ENCODE data around the gene PAIP2. TPM values are rescaled to one million over a fixed set of nuclear protein-coding genes. Genes with fewer than 3 reads are reported as not detected.

The PAIP2 gene
- total RNA-seq, 1 experiment from 2014 or later = 73.6 TPM

DNA sequence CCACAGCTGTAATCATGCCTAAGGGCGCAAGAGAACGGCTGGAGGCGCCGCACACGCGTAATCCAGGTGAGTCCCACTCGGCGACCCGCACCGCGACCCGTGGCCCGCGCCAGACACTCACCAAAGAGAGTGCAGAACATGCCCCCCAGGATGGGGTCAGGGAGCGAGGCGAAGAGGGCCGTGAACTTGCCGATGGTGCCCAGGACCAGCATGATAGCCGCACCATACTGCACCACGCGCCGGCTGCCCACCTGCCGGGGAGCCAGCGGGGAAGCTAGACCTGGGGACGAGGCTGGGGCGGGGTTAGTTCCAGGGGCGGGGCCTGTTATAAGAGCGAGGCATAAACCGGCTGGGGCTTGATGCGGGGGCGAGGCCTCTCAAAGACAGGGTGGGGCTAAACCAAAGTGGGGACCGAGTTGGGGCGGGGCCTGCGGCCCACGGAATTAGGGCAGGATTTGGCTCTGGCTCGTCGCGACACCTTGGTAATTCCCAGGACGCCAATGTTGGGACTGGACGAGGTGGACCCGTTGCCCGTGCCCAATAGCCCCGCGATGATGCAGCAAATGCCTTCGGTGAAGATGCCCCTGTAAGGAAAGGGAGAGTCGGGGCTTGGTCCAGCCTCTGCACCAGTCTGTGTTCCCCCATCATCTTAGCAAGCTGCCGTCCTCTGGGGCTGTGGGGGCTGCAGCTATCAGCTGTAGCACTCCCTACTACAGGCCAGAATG is 36.6 kb downstream of the PAIP2 start:
- Mint-ChIP-seq H3K27me3 (ENCODE audit: insufficient read depth, unreplicated experiment) (no peaks in the 10 kb centered on the region), H3K4me1 (ENCODE audit: low read depth, unreplicated experiment) (peaks cover 11% of the 10 kb centered on the region), H3K4me3 (ENCODE audit: unreplicated experiment) (no peak overlapping the region), H3K27ac (ENCODE audit: unreplicated experiment) (no peak overlapping the region), H3K9me3 (ENCODE audit: unreplicated experiment) (no peaks in the 10 kb centered on the region), H3K36me3 (ENCODE audit: insufficient read depth, unreplicated experiment) (peaks cover 28% of the 10 kb centered on the region)
- Histone ChIP-seq H3K9me3 (no peaks in the 10 kb centered on the region; the same call in 1 of the 2 replicates), H3K36me3 (ENCODE audit: control insufficient read depth, insufficient read depth, low read length) (no peaks in the 10 kb centered on the region; the same call in 1 of the 2 replicates), H3K4me1 (peaks cover 12% of the 10 kb centered on the region), H3K27me3 (replicated peaks; ENCODE audit: control insufficient read depth, insufficient read depth, low read length) (no peaks in the 10 kb centered on the region), H3K4me3 (ENCODE audit: low read depth, low read length) (no peak overlapping the region)
- no peak for DNase-seq
- BruUV-seq (replicated peaks) = no TSS peak
- CTCF ChIA-PET = no interaction called here
- TF ChIP-seq, protein P1, sequence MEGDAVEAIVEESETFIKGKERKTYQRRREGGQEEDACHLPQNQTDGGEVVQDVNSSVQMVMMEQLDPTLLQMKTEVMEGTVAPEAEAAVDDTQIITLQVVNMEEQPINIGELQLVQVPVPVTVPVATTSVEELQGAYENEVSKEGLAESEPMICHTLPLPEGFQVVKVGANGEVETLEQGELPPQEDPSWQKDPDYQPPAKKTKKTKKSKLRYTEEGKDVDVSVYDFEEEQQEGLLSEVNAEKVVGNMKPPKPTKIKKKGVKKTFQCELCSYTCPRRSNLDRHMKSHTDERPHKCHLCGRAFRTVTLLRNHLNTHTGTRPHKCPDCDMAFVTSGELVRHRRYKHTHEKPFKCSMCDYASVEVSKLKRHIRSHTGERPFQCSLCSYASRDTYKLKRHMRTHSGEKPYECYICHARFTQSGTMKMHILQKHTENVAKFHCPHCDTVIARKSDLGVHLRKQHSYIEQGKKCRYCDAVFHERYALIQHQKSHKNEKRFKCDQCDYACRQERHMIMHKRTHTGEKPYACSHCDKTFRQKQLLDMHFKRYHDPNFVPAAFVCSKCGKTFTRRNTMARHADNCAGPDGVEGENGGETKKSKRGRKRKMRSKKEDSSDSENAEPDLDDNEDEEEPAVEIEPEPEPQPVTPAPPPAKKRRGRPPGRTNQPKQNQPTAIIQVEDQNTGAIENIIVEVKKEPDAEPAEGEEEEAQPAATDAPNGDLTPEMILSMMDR (IDR thresholded peaks at IDR 0.05; ENCODE audit: insufficient read depth in 1 of 2, low read depth in 1 of 2, low read length in 1 of 2, severe bottlenecking in 1 of 2, unreplicated experiment in 1 of 2) = no peak
- POLR2A ChIA-PET = no interaction called here
- intact Hi-C loops (cut with micrococcal nuclease; ENCODE audit: unreplicated experiment) = no loop called here

DNA sequence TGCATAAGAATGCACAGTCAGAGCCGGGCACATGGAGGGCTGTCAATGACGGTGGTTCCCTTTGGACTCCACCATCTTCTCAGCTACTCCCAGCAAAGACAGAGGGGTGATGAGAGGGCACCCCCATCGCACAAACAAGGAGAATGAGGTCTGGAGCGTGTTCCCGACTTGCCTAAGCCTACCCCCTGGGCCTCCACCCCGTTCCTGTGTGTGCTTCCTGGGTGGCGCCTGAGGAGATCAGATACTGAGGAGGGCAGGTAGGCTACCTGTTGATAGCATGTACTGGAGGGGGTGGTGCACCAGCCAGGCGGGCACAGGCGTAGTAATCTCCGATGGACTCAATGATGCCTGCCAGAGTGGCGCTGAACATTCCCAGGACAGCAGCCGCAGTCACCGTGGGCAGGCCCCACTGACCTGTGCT is 37.3 kb downstream of the PAIP2 start:
- H3K4me1 Mint-ChIP-seq (ENCODE audit: low read depth, unreplicated experiment) = peaks cover 18% of the 10 kb centered on the region
- no peak for DNase-seq
- TF ChIP-seq, protein P1 (IDR thresholded peaks at IDR 0.05; ENCODE audit: insufficient read depth in 1 of 2, low read depth in 1 of 2, low read length in 1 of 2, severe bottlenecking in 1 of 2, unreplicated experiment in 1 of 2) = no peak
- no TSS peak for BruUV-seq (replicated peaks)
- no peaks in the 10 kb centered on the region for H3K9me3 Mint-ChIP-seq (ENCODE audit: unreplicated experiment)
- no peaks in the 10 kb centered on the region; the same call in 1 of the 2 replicates for H3K36me3 ChIP-seq (ENCODE audit: control insufficient read depth, insufficient read depth, low read length)
- H3K4me3 ChIP-seq (ENCODE audit: low read depth, low read length) = no peak overlapping the region
- intact Hi-C loops (cut with micrococcal nuclease; ENCODE audit: unreplicated experiment) = no loop called here
- H3K36me3 Mint-ChIP-seq (ENCODE audit: insufficient read depth, unreplicated experiment) = peaks cover 21% of the 10 kb centered on the region
- ChIA-PET CTCF (no interaction called here), POLR2A (no interaction called here)
- peak overlapping the region; percentile 71 for H3K27ac Mint-ChIP-seq (ENCODE audit: unreplicated experiment)
- no peak overlapping the region for H3K4me3 Mint-ChIP-seq (ENCODE audit: unreplicated experiment)
- H3K4me1 ChIP-seq = peaks cover 19% of the 10 kb centered on the region
- no peaks in the 10 kb centered on the region for H3K27me3 Mint-ChIP-seq (ENCODE audit: insufficient read depth, unreplicated experiment)
- no peaks in the 10 kb centered on the region for H3K27me3 ChIP-seq (replicated peaks; ENCODE audit: control insufficient read depth, insufficient read depth, low read length)
- H3K9me3 ChIP-seq = no peaks in the 10 kb centered on the region; the same call in 1 of the 2 replicates

DNA sequence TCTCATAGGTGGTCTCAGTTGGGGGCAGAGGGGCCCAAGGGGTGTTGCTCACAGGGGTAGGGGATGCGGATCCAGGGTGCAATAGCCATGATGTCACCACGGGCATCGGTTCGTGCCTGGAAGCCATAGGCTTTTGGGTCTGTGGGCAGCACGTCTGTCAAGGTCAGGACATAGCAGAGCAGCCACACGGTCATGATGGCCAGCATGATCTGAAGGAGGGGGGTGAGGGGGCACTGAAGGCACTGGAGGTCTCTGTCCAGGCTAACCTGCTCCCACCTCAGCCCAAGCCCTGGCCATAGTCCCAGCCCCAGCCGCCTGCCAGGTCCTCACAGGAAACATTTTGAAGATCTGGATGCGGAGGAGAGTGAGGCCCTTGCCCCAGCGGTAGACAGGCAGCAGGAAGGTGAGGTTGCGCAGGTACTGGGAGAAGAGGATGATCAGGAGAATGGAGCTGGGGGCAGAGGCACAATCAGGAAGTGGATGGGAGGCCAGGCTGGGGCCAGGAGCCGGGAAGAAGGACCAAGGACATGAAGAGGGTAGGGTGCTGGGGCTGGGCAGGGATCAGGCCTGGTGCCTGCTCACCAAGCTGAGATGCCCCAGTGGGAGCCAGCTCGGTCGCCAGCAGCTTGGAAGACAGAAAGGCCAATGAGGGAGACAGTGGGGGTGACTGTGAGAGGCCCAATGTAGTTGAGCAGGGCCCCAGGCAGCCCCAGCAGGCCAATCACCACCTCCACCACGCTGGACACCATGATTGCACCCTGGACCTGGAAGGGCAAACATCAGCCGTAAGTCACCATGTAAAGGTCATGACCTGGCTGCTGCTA is 38.2 kb downstream of the PAIP2 start:
- Mint-ChIP-seq H3K36me3 (ENCODE audit: insufficient read depth, unreplicated experiment) (peaks cover 19% of the 10 kb centered on the region), H3K27me3 (ENCODE audit: insufficient read depth, unreplicated experiment) (no peaks in the 10 kb centered on the region), H3K9me3 (ENCODE audit: unreplicated experiment) (no peaks in the 10 kb centered on the region), H3K27ac (ENCODE audit: unreplicated experiment) (peak overlapping the region; percentile 71), H3K4me1 (ENCODE audit: low read depth, unreplicated experiment) (peaks cover 27% of the 10 kb centered on the region), H3K4me3 (ENCODE audit: unreplicated experiment) (no peak overlapping the region)
- ChIA-PET POLR2A (no interaction called here), CTCF (no interaction called here)
- intact Hi-C loops (cut with micrococcal nuclease; ENCODE audit: unreplicated experiment) = no loop called here
- H3K36me3 ChIP-seq (ENCODE audit: control insufficient read depth, insufficient read depth, low read length) = no peaks in the 10 kb centered on the region; the same call in 1 of the 2 replicates
- no peak for DNase-seq
- no TSS peak for BruUV-seq (replicated peaks)
- H3K9me3 ChIP-seq = no peaks in the 10 kb centered on the region; the same call in 1 of the 2 replicates
- TF ChIP-seq, protein P1 (IDR thresholded peaks at IDR 0.05; ENCODE audit: insufficient read depth in 1 of 2, low read depth in 1 of 2, low read length in 1 of 2, severe bottlenecking in 1 of 2, unreplicated experiment in 1 of 2) = no peak
- no peaks in the 10 kb centered on the region for H3K27me3 ChIP-seq (replicated peaks; ENCODE audit: control insufficient read depth, insufficient read depth, low read length)
- peaks cover 28% of the 10 kb centered on the region for H3K4me1 ChIP-seq
- H3K4me3 ChIP-seq (ENCODE audit: low read depth, low read length) = no peak overlapping the region
